GM19099 (cell line): ENCODE measurements around the gene GRID1.

ENCODE experiments used
- POLR2A ChIP-seq: IDR thresholded peaks from 3 replicates; pipeline ENCODE4 v1.6.1; 2011; ENCODE audit warnings: low read depth; ENCODE audit not compliant: insufficient read length; ENCODE audit errors: extremely low read depth

Gene GRID1

GRCh38 chr10:86231796-86232560, 134.6 kb downstream of the GRID1 start:
- no peak for TF ChIP-seq POLR2A

GRCh38 chr10:86230557-86231180, 135.9 kb downstream of the GRID1 start:
- TF ChIP-seq POLR2A, result no peak

GRCh38 chr10:86229811-86230556, 136.6 kb downstream of the GRID1 start:
- no peak for TF ChIP-seq POLR2A

GRCh38 chr10:86229376-86229775, 137.2 kb downstream of the GRID1 start:
- no peak for TF ChIP-seq POLR2A

- TF ChIP-seq POLR2A, result no peak
These were observed 138.9 kb downstream of the GRID1 start for GRCh38 chr10:86227501-86228258.

- TF ChIP-seq POLR2A, result no peak
These were observed 139.8 kb downstream of the GRID1 start for GRCh38 chr10:86226781-86227201.

- TF ChIP-seq POLR2A, result no peak
These were observed 140.6 kb downstream of the GRID1 start for GRCh38 chr10:86226016-86226415.

- TF ChIP-seq POLR2A, result no peak
These were observed 141.4 kb downstream of the GRID1 start for GRCh38 chr10:86225103-86225782.

GRCh38 chr10:86224354-86225102, 142.1 kb downstream of the GRID1 start:
- TF ChIP-seq POLR2A, result no peak

GRCh38 chr10:86223256-86223655, 143.3 kb downstream of the GRID1 start:
- TF ChIP-seq POLR2A, result no peak

- no peak for TF ChIP-seq POLR2A
These were observed 143.9 kb downstream of the GRID1 start for GRCh38 chr10:86222687-86223086.

- no peak for TF ChIP-seq POLR2A
These were observed 144.3 kb downstream of the GRID1 start for GRCh38 chr10:86222336-86222650.

GRCh38 chr10:86221442-86222335, 144.9 kb downstream of the GRID1 start:
- no peak for TF ChIP-seq POLR2A

- no peak for TF ChIP-seq POLR2A
These were observed 146.0 kb downstream of the GRID1 start for GRCh38 chr10:86220626-86221025.

- no peak for TF ChIP-seq POLR2A
These were observed 147.3 kb downstream of the GRID1 start for GRCh38 chr10:86219271-86219670.
